GM12801 (cell line): Measurements from ENCODE around the gene METTL6.

Experiments used
- CTCF ChIP-seq: IDR thresholded peaks from one replicate; pipeline ENCODE4 v1.5.1; 2011; ENCODE audit warnings: control low read depth; ENCODE audit not compliant: insufficient read length; ENCODE audit errors: extremely low read depth

METTL6 gene

GRCh38 chr3:15427182-15427880, at the start of gene METTL6, which contains the start of gene EAF1:
METTL6 (minus strand) TSS chr3:15427544; CDS start chr3:15426511, 1,033 bp downstream.
EAF1 (plus strand) TSS chr3:15427598; CDS start chr3:15427780, 182 bp downstream.
- TF ChIP-seq CTCF = no peak

- no peak for TF ChIP-seq CTCF
Observed at GRCh38 chr3:15476378-15476777, 49.0 kb upstream of the METTL6 start.

GRCh38 chr3:15475161-15475560, 47.8 kb upstream of the METTL6 start:
- TF ChIP-seq CTCF = no peak

GRCh38 chr3:15471861-15472260, 44.5 kb upstream of the METTL6 start:
- no peak for TF ChIP-seq CTCF

- no peak for TF ChIP-seq CTCF
Observed at GRCh38 chr3:15470849-15471248, 43.5 kb upstream of the METTL6 start.

GRCh38 chr3:15470261-15470660, 42.9 kb upstream of the METTL6 start:
- TF ChIP-seq CTCF = no peak

- no peak for TF ChIP-seq CTCF
Observed at GRCh38 chr3:15467227-15468181, 40.2 kb upstream of the METTL6 start.
